HG02870 (cell line): ENCODE measurements around the gene CHCHD3.

Experiments used
- ATAC-seq: cut with Tn5 transposase; IDR thresholded peaks from one replicate; pipeline ENCODE4 v1.9.1; 2021; ENCODE audit warnings: mild to moderate bottlenecking, moderate library complexity; ENCODE audit not compliant: unreplicated experiment

CHCHD3 gene

DNA sequence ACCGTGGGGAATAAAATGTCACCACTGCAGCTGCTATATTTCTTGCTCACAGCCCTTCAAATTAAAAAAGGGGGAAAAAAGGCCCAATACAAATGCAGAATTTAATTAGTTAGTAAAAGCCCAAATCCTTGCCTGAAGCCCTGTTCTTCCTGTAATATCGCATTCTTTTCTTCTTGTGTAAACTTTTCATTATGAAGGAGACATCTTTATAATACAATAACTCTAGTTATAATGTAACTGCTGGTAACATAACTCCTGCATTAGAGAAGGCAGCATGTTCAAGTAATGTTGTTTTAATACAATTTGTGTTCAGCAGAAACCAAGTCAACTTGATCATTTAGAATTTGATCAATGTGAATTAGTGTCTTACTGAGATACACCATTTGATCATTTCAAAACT lies 250.9 kb downstream of the CHCHD3 start:
- no peak for ATAC-seq

DNA sequence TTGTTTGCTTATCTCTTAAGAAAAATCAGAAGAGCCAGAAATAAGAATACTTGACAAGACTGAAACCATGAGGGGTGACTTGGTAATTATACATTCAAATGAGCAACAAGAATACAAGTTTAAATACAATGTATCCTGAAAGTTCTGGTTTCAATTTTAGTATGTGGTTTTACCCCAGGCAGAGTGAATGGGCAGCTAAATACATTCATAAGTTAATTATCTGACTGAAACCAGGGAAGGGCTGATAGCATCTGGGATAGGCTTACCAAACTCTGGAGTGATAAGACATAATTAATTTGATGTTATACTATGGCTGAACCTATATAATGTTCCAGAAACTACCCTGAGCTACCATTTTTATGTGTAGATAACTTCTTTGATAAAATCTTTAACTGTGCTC lies 253.4 kb downstream of the CHCHD3 start:
- no peak for ATAC-seq

DNA sequence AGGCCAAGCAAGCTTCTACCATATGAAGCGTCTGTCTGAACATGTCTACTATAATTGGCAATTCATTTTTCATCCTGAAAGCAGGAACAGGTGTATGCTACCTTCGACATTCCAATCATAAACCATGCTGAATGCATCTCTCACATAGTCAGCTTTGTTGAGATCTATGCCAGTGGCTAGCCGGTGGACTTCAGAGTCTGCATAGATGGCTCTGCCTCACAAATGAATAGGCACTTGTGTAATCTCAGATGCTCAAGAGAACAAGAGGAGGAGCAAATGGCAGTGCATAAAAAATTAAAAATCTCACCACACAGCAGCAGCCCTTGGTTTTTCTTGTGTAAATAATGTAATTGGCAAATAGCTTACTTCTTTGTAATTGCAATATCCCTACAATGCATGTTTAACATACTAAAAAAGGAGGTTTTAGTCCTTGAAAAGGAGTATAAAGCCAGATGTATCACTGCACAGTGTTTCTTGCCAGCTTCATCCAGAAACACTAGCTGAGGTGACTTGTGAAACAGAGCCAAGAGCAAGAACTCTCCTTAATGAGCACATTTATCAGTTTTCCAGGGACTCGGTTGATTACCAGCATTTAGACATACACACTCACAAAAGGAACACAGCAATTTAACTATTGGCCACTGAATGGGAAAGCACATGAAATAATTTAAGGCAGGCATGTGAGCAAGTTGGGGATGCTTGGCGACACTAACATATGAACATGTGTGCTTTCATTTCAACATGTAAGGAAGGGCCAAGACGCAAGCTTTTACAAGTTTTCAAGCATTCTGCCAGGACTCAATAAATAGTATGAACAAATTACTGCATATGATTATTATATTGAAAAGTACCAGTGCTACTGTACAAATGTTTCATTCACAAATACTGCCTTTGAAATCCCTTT lies 255.7 kb downstream of the CHCHD3 start:
- ATAC-seq = no peak

DNA sequence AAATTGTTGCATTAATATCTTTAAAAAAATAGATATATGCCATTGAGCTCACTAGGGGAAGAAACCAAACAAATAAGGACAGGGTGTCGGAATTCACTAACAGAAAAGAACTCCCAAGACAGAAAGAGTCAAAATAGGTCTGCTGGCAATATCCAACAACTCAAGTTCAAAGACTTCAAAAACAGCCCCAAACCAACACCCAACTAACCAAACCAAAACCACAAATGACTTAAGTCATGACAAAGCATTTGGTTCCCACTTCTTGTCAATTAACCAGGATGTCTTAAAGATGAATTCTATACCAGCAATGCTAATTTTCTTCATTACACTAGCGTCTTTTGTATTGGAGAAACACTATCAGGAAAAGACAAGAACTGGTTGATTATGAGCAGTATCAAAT lies 256.7 kb downstream of the CHCHD3 start:
- ATAC-seq = no peak

DNA sequence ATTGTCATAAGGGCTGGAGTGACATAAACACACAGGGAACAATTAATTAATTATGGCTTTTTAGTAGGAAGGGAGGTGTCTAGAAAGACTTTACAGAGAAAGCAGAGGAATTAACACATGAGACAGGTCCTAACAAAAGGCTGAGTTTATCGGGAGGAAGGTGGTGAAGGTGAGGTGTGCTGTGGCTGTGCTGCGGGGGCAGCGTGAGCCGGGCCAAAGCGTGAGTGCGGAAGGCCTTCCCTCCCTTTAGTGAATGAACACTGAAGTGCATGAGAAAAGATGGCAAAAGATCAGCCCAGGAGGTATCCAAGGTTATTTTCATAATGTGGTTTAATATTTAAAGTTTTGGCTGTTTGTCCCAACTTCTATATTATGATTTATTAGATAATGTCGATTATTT lies 262.2 kb downstream of the CHCHD3 start:
- ATAC-seq = no peak

DNA sequence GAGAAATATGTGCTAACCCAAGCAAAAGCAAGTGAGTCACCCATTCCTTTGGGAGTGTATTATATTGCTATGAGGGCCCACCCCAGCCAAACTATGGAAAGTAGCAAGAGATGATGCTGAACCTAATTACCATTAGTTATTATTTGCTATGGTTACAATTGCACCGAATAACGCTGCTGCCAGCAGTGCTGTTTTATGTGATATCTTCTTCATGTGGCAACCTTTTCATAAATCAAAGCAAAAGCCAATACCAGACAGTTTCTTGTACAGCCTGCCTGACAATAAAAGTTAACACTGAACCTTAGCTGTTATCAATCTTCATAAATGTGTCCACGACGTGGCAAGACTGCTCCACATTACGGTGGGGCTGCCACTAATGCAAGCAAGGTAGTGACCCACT lies 263.9 kb downstream of the CHCHD3 start:
- no peak for ATAC-seq

DNA sequence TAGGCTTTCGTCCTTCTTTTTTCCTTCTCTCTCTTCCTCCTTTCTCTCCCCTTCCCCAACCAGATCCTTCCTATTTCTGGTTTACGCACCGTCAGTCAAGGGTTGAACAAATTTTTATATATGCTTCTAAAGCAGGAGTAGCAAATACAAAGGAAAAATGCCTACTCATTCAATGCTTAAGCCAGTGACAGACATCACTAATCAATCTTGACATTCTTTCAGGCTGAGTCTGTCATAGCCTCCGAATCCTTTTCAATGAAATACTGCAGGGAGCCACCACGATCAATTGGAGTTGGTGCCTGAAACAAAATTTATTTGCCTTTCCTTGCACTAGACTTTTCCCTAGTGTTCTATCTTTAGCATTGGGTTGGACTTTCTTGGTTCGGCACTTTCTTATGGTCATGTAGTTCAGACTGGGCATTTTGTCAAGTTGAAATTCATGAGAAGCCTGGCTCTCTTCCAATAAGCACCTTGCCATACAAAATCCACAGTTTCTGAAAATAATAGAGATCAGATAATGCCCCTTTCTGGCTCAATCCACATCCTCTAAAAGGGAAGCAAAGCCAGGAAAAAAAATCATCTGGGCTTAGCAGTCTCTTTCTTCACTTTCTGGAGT lies 266.1 kb downstream of the CHCHD3 start:
- ATAC-seq = no peak

DNA sequence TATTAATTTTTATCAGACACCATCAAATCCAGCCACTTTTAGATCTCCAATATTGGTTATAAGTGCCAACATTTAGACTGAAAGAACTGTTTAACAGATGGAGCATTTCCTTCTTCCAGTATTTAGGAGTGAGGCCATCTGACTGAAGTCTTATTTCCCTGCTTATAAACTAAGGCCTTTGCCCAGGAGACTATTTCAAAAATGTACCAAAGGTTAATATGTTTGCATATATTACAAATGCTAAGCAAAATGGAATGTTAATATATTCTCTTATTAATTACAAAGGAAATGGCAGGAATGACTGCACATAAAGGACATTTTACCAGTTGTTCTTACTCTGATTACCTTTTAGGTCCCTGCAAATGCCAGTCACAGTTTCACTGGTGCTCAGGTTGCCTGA lies 266.8 kb downstream of the CHCHD3 start:
- ATAC-seq = no peak

DNA sequence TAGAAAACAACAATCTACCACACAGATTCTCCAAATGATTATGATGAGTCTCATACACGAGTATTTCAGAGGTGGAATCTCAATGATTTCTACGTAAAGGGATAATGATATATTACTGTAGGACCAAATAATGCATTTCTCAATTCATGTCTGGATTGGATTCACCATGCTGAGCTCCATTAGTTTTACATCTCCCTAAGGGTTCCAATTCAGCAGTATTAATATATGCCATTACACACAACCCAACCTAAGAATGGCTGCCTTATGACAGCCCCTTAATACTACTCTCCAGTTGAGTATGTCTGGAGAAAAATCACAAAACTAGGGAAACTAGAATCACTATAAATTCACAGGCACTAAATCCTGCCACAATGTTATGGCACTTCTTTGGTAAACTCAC lies 271.3 kb downstream of the CHCHD3 start:
- no peak for ATAC-seq

DNA sequence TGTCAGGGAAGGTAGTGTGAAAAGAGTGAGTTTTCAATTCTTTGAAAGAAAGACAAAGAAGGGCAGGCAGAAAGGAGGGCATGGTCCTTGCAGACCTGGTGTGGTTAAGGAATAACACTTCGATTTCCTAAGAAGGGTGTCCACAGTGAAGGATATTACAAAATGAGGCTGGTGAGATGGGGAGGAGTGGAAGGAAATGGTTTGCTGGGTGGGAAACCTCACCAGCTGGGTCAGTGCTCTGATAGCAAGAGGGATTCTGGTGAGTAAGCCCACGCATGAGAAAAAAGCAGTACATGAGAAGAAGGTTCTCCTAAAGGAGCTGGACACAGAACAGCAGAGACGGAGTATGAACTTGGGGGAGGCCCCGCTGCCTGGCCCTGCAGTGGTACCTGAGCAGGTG lies 275.1 kb downstream of the CHCHD3 start:
- no peak for ATAC-seq

DNA sequence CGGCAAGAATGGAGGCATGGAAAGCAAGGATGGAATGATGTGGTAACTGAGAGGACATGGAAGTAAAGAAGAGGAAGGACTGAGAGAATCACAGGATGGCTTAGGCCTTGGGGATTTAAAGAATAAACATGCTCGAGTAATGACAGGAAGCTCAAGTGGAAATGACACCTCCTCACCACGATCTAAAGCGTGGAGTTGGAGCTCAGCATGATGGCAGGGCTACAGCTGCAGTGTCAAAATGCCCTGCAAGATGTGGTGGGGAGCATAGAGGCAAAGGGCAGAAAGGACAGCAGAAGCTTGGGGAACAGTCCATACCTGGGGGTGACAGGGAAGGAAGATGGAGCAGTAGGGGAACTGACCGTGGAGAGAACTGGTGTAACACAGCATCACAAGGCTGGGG lies 276.1 kb downstream of the CHCHD3 start:
- ATAC-seq = no peak

DNA sequence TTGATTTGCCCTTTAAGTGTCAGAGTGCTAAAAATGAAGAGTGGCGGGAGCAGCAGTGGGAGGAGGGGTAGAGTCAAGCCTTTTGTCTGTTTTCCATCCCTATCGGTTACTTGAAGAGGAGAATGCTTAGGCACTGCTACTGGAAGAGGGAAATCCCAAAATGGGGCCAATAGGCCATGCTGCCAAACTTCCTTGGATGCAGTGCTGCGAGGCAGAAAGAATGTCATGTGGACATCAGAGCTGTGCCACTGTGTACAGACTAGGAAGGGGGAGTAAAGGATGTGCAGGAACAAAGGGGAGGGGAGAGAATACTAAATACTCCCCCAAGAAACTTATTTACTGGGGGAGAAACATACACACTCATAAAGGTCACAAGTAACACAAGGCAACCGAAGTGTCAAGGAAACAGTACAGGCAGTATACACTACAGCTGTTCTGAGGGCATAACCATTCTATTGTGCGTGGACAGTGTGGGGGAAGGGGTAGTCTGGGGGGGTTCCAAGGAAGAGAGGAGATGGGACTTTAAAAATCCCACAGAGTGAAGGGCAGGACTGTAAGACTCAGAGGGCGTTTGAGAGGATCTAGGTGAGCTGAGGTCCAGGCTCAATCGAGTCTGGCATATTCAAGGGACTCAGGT lies 276.9 kb downstream of the CHCHD3 start:
- ATAC-seq = no peak

DNA sequence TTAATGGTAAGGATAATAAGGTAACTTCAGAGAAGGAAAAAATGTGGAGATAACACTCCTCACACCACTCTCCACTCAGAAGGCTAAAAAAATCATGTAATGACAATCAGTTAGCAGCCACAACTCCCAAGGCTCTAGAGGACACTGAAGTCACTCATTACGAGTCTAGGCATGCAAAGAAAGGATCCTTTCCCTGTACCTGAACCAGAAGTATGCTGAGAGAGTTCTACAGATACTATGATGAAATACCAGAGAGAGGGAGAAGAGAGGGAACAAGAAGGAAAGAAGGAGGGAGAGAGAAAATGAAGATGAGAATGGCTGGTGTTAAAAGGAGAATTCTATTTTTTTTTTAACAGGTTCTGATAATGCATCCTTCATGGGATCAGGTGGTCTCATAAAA lies 281.4 kb downstream of the CHCHD3 start:
- ATAC-seq = no peak

DNA sequence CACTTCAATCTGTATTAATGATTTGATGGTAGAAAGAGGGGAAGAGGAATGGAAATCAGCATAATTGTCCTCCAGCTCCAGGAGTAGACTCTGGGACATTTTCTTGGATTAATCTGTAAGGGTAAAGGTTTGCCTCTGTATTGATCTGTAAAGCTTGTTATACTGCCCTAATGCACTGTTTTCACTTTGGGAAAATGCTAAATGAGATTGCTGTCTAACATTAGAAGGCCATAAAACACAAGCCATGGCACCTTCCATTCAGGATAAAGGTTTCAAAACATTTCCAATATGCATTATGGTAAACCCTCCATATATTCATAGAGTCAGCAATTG lies 282.8 kb downstream of the CHCHD3 start:
- ATAC-seq = no peak

DNA sequence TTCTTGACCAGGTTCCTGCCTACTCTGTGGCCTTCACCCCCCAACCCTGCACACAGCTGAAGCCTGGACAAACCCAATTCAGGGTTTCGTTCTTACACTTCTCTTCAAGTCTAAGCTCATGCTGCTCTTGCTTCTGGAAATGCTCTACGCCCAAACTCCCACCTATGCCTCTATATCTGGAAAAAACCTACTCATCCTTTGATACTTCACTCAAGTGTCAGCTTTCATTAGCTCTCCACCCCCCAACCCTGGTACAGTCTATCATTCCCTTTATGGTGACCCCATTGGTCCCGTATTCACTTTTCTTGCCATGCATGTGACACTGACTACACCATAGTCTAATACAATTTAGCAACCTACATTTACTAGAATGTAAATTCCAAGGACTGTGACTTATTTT lies 284.7 kb downstream of the CHCHD3 start:
- no peak for ATAC-seq

DNA sequence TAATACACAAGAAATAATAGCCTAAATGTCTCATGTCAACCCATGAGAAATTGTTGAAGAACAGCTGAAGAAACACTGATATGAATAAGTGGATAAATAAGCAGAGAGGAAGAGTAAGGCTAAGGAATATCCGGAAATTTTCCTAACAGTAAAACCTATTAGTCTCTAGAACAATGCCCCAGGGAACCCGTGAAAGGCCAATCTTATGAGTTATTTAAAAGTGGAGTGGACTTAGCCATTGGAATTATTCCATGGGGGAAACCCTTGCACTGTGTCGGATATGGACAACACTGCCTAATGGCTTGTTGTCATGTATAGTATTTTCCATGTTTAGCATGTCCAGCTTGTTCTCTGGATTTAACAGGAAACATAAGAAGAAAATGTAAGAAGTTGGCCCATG lies 288.4 kb downstream of the CHCHD3 start:
- ATAC-seq = no peak

DNA sequence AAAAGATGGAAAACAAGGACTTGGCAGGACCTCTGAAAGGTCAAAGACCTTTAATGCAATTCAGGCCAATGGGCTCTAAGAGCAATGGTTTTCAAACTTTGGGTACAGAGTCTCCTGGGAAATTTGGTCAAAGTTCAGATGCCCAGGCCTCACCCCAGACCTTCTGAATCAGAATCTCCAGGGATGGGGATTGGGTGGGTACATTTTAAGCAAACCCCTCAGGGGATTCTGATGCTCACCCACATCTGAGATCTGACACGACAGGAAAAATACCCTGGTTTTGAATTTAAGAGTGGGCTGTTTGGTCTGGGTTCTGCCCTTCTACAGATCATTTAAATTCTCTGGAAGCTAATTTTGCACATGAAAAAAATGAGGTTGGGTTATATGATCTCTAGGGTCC lies 290.9 kb downstream of the CHCHD3 start:
- no peak for ATAC-seq

DNA sequence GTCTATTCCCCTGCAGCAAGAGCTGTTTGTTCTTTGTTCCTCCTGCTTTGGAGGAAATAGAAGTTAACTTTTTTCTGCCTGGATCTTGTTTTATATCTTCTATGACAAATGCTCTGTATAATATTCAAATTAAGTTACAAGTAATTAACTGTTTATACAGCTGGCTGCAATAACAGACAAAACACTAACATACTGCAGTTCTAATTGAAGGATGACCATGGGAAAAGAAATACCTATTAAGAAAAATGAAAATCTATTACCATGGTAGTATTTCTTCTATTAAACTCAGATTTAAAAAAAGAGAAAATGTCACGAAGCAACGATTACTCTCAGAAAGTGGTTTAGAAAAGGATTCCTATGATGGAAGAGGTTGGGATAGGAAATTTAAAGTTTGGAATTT lies 291.8 kb downstream of the CHCHD3 start:
- no peak for ATAC-seq

DNA sequence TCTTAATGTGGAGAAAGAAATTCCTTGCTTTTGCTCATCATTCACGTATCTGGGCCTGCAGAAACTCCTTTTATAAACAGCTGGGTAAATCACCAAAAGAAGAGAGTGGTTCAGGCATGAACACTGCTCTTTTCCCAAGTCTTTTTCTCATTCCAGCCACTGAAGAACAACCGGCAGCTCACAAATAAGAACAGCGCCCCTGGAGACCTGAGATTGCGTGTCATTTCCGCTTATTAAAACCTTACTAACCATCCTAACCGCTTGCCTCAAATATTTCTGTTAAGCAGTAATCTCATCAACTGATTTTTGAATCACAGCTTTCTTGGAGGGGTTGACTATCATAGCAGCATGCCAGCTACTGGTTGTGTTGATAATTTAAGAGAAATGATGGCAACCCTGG lies 292.6 kb downstream of the CHCHD3 start:
- ATAC-seq = no peak

DNA sequence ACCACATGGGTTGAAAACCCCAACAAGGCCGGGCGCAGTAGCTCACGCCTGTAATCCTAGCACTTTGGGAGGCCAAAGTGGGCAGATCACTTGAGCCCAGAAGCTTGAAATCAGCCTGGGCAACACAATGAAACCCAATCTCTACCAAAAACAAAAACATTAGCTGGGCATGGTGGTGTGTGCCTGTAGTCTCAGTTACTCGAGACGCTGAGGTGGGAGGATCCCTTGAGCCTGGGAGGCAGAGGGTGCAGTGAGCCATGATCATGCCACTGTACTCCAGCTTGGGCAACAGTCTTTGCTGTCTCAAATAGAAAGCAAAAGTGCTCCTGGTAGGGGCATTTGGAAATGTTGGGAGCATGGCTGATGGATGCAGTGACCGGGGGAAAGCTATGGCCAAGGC lies 296.0 kb downstream of the CHCHD3 start:
- ATAC-seq = no peak

DNA sequence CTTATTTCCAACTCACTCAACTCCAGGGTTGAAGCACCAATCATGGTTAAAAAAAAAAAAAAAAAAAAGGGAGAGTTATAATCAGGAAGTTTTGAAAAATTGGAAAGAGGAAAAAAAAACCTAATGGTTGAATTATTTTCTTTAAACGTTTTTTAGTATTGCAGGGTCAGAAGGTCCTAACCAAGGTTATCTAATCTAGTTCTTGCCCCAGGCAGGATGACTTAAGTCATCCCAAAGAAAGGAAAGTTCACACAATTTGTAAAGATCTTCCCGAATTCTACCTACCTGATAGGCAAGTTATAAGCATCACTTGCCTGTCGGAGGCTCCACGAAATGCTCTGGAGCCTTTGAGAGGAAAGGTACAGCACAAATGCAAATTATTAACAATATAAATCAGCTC lies 297.5 kb downstream of the CHCHD3 start:
- no peak for ATAC-seq

DNA sequence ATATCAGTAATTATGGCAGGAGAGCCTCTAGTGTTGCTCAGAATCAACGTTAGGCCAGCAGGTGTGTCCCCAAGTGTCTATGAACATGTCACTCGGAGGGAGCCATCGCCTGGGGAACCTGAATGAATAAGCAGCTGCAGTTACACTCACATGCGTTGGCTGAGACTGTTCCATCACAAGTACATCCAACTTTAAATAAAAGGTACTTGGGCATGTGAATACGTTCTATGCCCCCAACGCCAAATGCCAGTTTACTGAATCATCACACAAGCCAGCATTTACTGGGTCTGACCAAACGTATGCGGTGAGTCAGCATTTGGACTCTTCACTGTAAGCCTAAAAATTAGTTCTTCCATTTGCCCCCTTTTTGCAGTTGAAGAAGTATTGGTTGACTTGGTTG lies 298.1 kb downstream of the CHCHD3 start:
- ATAC-seq = no peak
